ENCODE measurements around the gene ELFN2. TPM values are rescaled to one million over a fixed set of nuclear protein-coding genes. Genes with fewer than 3 reads are reported as not detected.

The ELFN2 gene
- total RNA-seq, 1 experiment from 2014 or later, result 2.8 TPM

- Mint-ChIP-seq H3K27me3 (ENCODE audit: unreplicated experiment) (no peaks in the 10 kb centered on the region), H3K4me3 (ENCODE audit: low read depth, unreplicated experiment) (no peak overlapping the region), H3K27ac (ENCODE audit: unreplicated experiment) (no peak overlapping the region), H3K4me1 (ENCODE audit: low read depth, unreplicated experiment) (peaks cover 40% of the 10 kb centered on the region), H3K9me3 (ENCODE audit: low read depth, unreplicated experiment) (no peaks in the 10 kb centered on the region), H3K36me3 (ENCODE audit: insufficient read depth, unreplicated experiment) (peaks cover 12% of the 10 kb centered on the region)
- DNase-seq, result no peak
- TF ChIP-seq CTCF (IDR thresholded peaks at IDR 0.05; ENCODE audit: unreplicated experiment), result no peak
- BruUV-seq (replicated peaks), result no TSS peak
- CTCF ChIA-PET, result no interaction called here
- intact Hi-C loops (cut with micrococcal nuclease; ENCODE audit: unreplicated experiment), result no loop called here
Observed at GRCh38 chr22:37451218-37451617, 23.9 kb upstream of the ELFN2 start.

GRCh38 chr22:37449331-37450001 is 22.2 kb upstream of the ELFN2 start:
- CTCF ChIA-PET, result interaction anchor here (1.0 kb wide), 1 partner anchor 9 kb away, joined by 3 read pairs; no protein-coding TSS in a partner anchor
- H3K9me3 Mint-ChIP-seq (ENCODE audit: low read depth, unreplicated experiment), result no peaks in the 10 kb centered on the region
- no peaks in the 10 kb centered on the region for H3K36me3 Mint-ChIP-seq (ENCODE audit: insufficient read depth, unreplicated experiment)
- H3K4me1 Mint-ChIP-seq (ENCODE audit: low read depth, unreplicated experiment), result peaks cover 22% of the 10 kb centered on the region
- intact Hi-C loops (cut with micrococcal nuclease; ENCODE audit: unreplicated experiment), result no loop called here
- H3K27me3 Mint-ChIP-seq (ENCODE audit: unreplicated experiment), result no peaks in the 10 kb centered on the region
- H3K4me3 Mint-ChIP-seq (ENCODE audit: low read depth, unreplicated experiment), result no peak overlapping the region
- DNase-seq, result no peak
- no peak overlapping the region for H3K27ac Mint-ChIP-seq (ENCODE audit: unreplicated experiment)
- no peak for TF ChIP-seq CTCF (IDR thresholded peaks at IDR 0.05; ENCODE audit: unreplicated experiment)
- BruUV-seq (replicated peaks), result no TSS peak

- intact Hi-C loops (cut with micrococcal nuclease; ENCODE audit: unreplicated experiment), result no loop called here
- H3K4me1 Mint-ChIP-seq (ENCODE audit: low read depth, unreplicated experiment), result peaks cover 15% of the 10 kb centered on the region
- BruUV-seq (replicated peaks), result no TSS peak
- CTCF ChIA-PET, result interaction anchor here (0.8 to 1.0 kb wide), 2 partner anchors 10 to 132 kb away, joined by 3 read pairs; no protein-coding TSS in a partner anchor
- no peak for TF ChIP-seq CTCF (IDR thresholded peaks at IDR 0.05; ENCODE audit: unreplicated experiment)
- H3K27ac Mint-ChIP-seq (ENCODE audit: unreplicated experiment), result no peak overlapping the region
- no peaks in the 10 kb centered on the region for H3K36me3 Mint-ChIP-seq (ENCODE audit: insufficient read depth, unreplicated experiment)
- no peaks in the 10 kb centered on the region for H3K27me3 Mint-ChIP-seq (ENCODE audit: unreplicated experiment)
- no peak overlapping the region for H3K4me3 Mint-ChIP-seq (ENCODE audit: low read depth, unreplicated experiment)
- DNase-seq, result no peak
- H3K9me3 Mint-ChIP-seq (ENCODE audit: low read depth, unreplicated experiment), result no peaks in the 10 kb centered on the region
Observed at GRCh38 chr22:37448516-37449127, 21.3 kb upstream of the ELFN2 start.

GRCh38 chr22:37445501-37445900 is 18.2 kb upstream of the ELFN2 start:
- no peak for DNase-seq
- Mint-ChIP-seq H3K9me3 (ENCODE audit: low read depth, unreplicated experiment) (peaks cover 10% of the 10 kb centered on the region), H3K4me1 (ENCODE audit: low read depth, unreplicated experiment) (peaks cover 27% of the 10 kb centered on the region), H3K27me3 (ENCODE audit: unreplicated experiment) (no peaks in the 10 kb centered on the region), H3K27ac (ENCODE audit: unreplicated experiment) (no peak overlapping the region), H3K4me3 (ENCODE audit: low read depth, unreplicated experiment) (no peak overlapping the region), H3K36me3 (ENCODE audit: insufficient read depth, unreplicated experiment) (peaks cover 6% of the 10 kb centered on the region)
- CTCF ChIA-PET, result interaction anchor here (0.7 to 1.2 kb wide), 2 partner anchors 10 to 11 kb away, joined by 4 read pairs; no protein-coding TSS in a partner anchor
- no peak for TF ChIP-seq CTCF (IDR thresholded peaks at IDR 0.05; ENCODE audit: unreplicated experiment)
- intact Hi-C loops (cut with micrococcal nuclease; ENCODE audit: unreplicated experiment), result no loop called here
- BruUV-seq (replicated peaks), result no TSS peak
